Skeletal muscle satellite cell (primary cell): ENCODE measurements around the gene ASL. TPM values are rescaled to one million over a fixed set of nuclear protein-coding genes. Genes with fewer than 3 reads are reported as not detected.
"Not testable (repeated sequence)": the region's sequence is repeated elsewhere in the genome, so short reads cannot be mapped to it uniquely, and the experiment has no call there.

ENCODE experiments used
- H3K27me3 ChIP-seq: 2 replicates; pipeline ENCODE4 v1.7.0; 2013; ENCODE audit warnings: low read length; ENCODE audit not compliant: control insufficient read depth, insufficient read depth
- H3K36me3 ChIP-seq: 2 replicates; pipeline ENCODE4 v1.7.0; 2013; ENCODE audit warnings: mild to moderate bottlenecking, control low read depth, low read length; ENCODE audit not compliant: insufficient read depth
- H3K4me1 ChIP-seq: 2 replicates; pipeline ENCODE4 v1.7.0; 2013; ENCODE audit warnings: low read length; ENCODE audit not compliant: control insufficient read depth, insufficient read depth
- H3K4me2 ChIP-seq: 2 replicates; pipeline ENCODE4 v1.7.0; 2013; ENCODE audit warnings: mild to moderate bottlenecking, low read length
- H3K4me3 ChIP-seq: 2 replicates; pipeline ENCODE4 v1.7.0; 2013; ENCODE audit warnings: low read length
- H3K9ac ChIP-seq: 2 replicates; pipeline ENCODE4 v1.7.0; 2013; ENCODE audit warnings: mild to moderate bottlenecking, low read depth, low read length, moderate library complexity
- H3K9me3 ChIP-seq: replicated peaks from 2 replicates; pipeline ENCODE4 v1.7.0; 2013; ENCODE audit warnings: mild to moderate bottlenecking, control low read depth, low read length
- total RNA-seq: library from RNA; depleted of rRNA; stranded (reverse); fragments of >200 nt; gene quantifications from 2 replicates; pipeline ENCODE4 v1.2.3, GENCODE V29; 2012; rRNA removed

ASL gene
- total RNA-seq: 79.7 and 85.9 TPM in 2 replicates

DNA sequence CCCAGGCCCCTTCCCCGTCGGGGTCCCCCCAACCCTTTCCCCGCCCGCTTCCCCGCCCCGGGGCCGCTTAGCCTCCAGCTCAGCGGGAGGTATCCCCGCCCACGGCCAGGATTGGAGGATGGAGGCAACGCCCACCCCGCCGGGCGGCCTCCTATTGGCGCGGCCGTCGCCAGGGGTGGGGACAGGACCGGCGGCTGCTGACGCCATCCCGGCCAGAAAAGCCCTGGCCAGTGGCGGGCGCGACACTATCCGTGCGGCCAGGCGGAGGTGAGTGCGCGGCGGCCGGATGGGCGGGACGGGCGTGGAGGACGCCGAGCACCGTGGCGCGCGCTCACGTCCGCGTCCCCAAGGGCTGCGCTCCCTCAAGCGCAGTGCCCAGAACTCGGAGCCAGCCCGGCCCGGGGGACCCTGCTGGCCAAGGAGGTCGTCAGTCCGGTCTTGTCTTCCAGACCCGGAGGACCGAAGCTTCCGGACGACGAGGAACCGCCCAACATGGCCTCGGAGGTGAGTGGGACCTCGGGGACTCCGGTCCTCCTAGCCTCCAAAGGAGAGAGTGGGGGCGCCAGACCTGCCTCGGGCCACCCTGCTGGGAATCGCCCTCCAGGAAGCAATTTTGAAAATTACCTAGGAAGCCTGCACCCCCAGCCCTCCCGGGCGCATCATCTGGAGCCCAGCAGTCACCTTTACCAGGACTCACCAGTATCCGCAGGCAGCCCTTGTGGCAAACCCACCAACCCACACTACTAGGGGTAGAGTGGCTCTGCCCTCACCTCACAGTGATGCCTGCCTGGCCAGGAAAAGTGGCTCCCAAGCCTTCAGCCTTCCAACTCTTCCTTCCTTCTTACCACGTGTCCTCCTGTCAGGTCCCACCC is at the start of gene ASL:
TSS of gene ASL (plus strand) at position 230 of the 872 bp plus-strand sequence. CDS start at position 493, 263 bp downstream.
- peaks cover 9% of the 10 kb centered on the region for H3K4me1 ChIP-seq
- H3K36me3 ChIP-seq: no peaks in the 10 kb centered on the region
- peak within 1 kb of the TSS; percentile 98 for H3K4me3 ChIP-seq
- peak within 1 kb of the TSS; percentile 86 for H3K9ac ChIP-seq
- H3K4me2 ChIP-seq: peak within 1 kb of the TSS; percentile 99
- H3K9me3 ChIP-seq: no peaks in the 10 kb centered on the region
- H3K27me3 ChIP-seq: no peaks in the 10 kb centered on the region

DNA sequence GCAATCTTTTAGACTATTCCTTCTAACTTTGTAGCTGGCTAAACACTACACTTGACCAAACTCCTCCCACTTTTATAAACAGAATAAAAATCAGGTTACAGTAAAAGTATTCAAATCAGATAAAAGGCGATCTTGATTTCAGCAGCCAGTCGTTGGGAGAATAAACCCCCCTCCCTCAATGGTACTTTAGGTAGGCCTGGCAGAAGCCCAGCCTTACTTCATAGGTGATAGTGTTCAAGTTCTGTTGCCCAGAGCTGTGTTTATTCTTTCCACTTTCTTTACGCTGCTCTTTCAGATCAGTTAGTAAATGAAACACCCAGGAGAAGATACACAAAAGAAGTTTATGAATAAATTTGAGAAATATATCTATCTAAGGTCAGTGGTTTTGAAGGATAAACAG is 47.3 kb upstream of the ASL start:
- not testable (repeated sequence) for H3K27me3 ChIP-seq

GRCh38 chr7:66033471-66034385 is 41.9 kb upstream of the ASL start:
- no peaks in the 10 kb centered on the region for H3K9me3 ChIP-seq
- H3K36me3 ChIP-seq: no peaks in the 10 kb centered on the region
- no peaks in the 10 kb centered on the region for H3K27me3 ChIP-seq
- no peaks in the 10 kb centered on the region for H3K4me1 ChIP-seq
- H3K9ac ChIP-seq: no peak overlapping the region
- H3K4me2 ChIP-seq: no peak overlapping the region
- no peak overlapping the region for H3K4me3 ChIP-seq

More for the DNA sequence above, 47.3 kb upstream of the ASL start:
- H3K4me1 ChIP-seq, H3K36me3 ChIP-seq, H3K4me3 ChIP-seq, H3K4me2 ChIP-seq, H3K9me3 ChIP-seq, H3K9ac ChIP-seq: not testable (repeated sequence)

DNA sequence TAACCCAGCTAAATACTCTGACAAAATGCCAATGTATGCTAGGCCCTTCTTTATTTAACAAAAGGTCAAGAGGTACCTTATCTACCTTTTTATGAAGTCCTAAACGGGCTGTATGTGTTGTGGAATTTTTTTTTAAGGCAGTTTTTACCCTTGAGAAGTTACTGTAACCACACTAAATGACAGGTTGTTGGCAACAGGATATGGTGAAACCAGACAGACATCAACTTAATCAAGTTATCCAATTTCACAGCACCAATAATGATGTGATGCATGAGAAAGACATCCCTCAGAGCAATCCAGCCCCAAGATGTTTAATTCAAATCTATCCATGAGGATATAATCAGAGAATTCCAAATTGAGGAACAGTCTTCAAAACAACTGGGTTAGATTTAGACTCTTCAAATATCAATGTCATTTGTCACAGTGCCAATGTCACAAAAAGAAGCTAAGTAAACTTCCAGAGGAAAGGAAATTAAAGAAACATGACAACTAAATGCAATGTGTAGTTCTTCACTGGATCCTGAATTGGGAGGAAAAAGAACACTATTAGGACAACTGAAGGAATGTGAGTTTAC is 41.1 kb upstream of the ASL start:
- H3K36me3 ChIP-seq, H3K9me3 ChIP-seq, H3K4me3 ChIP-seq, H3K4me2 ChIP-seq, H3K4me1 ChIP-seq, H3K27me3 ChIP-seq, H3K9ac ChIP-seq: not testable (repeated sequence)

DNA sequence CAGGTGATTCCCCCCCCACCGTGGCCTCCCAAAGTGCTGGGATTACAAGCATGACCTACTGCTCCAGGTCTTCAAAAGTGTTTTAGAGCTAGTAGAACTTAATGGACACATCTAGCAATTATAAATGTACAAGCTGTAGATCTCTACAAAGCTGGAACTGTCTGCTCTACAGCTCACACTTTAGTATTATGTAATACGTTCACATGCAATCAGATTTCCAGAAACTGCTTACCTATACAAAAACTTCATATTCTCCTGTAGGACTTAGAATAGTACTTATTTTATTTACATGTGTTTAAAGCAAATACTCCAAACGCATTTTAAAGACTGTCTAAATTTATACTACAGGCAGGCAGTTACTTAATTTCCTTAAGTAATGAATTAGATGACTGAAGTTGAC is 39.2 kb upstream of the ASL start:
- H3K36me3 ChIP-seq: no peaks in the 10 kb centered on the region
- H3K4me1 ChIP-seq: no peaks in the 10 kb centered on the region
- no peak overlapping the region for H3K4me2 ChIP-seq
- H3K27me3 ChIP-seq: no peaks in the 10 kb centered on the region
- no peak overlapping the region for H3K4me3 ChIP-seq
- H3K9me3 ChIP-seq: no peaks in the 10 kb centered on the region
- no peak overlapping the region for H3K9ac ChIP-seq

GRCh38 chr7:66036788-66037187 is 38.8 kb upstream of the ASL start:
- Histone ChIP-seq H3K4me1 (no peaks in the 10 kb centered on the region), H3K36me3 (no peaks in the 10 kb centered on the region), H3K27me3 (no peaks in the 10 kb centered on the region), H3K9me3 (no peaks in the 10 kb centered on the region), H3K4me2 (no peak overlapping the region), H3K4me3 (no peak overlapping the region), H3K9ac (no peak overlapping the region)

- H3K4me3 ChIP-seq: no peak overlapping the region
- H3K9me3 ChIP-seq: no peaks in the 10 kb centered on the region
- H3K4me1 ChIP-seq: peaks cover 9% of the 10 kb centered on the region
- H3K36me3 ChIP-seq: no peaks in the 10 kb centered on the region
- no peaks in the 10 kb centered on the region for H3K27me3 ChIP-seq
- no peak overlapping the region for H3K9ac ChIP-seq
- H3K4me2 ChIP-seq: no peak overlapping the region
These were observed 36.4 kb upstream of the ASL start for GRCh38 chr7:66039094-66039670.

DNA sequence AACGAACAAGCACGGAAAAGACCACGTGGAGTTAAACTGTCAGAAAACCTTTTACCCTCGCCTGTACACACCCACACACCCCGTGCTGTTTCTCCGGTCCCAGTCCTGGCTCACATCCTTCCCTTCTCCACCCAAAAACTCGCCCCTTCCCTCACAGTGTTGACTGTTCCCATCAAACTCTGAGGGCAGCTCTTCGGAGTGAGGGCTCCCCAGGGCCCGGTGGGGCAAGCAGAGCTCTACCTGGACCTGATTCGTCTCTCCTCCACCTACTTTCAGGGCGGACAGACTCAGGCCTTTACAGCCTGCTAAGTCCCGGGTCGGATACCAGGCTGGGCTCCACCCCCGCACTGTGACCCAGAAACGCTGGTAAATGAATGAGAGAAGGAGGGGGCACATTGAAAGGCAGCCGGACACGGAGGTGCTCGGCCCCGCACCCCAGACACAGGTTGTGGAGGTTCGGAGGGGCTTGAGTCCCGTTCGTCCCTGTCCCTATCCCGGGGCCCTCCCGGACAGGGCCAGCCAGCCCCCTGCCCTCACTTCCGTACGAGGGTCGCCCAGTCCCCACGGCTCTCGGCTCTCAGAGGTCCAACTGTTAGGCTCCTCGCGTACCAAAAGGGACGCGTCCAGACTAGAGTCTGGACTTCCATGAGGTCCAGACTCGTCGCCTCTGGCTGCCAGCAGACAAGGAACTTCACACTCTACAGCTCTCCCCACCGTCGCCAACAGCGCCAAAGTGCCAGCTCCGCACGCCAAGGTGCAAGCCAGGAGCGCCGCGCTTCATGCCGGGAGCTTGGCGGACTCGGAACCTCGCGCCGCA is 31.7 kb upstream of the ASL start:
- H3K9ac ChIP-seq: peak overlapping the region; percentile 39

DNA sequence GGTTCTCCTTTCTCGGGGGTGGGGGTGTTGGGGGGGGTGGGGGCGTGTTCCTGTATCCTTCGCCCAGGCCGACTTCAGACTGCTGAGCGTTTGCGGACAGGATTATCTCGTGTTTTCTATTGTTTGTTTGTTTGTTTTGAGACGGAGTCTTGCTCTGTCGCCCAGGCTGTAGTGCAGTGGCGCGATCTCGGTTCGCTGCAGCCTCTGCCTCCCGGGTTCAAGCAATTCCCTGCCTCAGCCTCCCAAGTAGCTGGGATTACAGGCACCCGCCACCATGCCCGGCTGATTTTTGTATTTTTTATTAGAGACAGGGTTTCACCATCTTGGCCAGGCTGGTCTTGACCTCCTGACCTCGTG is 31.1 kb upstream of the ASL start:
- H3K9me3 ChIP-seq, H3K27me3 ChIP-seq, H3K36me3 ChIP-seq: not testable (repeated sequence)
- H3K9ac ChIP-seq: peak overlapping the region; percentile 39
- peak overlapping the region; percentile 91 for H3K4me2 ChIP-seq
- H3K4me3 ChIP-seq: peak overlapping the region; percentile 65
- H3K4me1 ChIP-seq: peaks cover 25% of the 10 kb centered on the region

More for the DNA sequence above, 31.7 kb upstream of the ASL start:
- no peaks in the 10 kb centered on the region for H3K27me3 ChIP-seq
- no peaks in the 10 kb centered on the region for H3K9me3 ChIP-seq
- H3K4me1 ChIP-seq: peaks cover 25% of the 10 kb centered on the region
- no peaks in the 10 kb centered on the region for H3K36me3 ChIP-seq
- H3K4me2 ChIP-seq: peak overlapping the region; percentile 91
- H3K4me3 ChIP-seq: peak overlapping the region; percentile 65

DNA sequence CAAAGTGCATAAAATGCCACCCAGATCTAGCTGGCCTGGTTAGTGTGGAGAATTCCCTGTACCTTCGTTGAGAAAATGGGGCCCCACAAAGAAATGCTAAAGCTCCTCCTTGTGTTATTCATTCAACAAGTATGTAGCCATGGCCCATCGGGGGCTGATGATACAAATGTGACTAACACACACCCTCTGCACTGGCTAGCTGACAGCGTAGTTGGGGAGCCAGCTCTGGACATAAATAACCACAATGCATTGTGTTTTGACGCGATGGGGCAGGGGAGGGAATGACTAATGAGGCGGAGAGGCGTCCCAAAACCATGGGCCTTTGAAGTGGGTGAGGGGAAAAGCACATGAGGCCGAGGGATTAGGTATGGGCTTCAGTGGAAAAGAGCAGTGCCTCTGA is 28.2 kb upstream of the ASL start:
- peaks cover 40% of the 10 kb centered on the region for H3K4me1 ChIP-seq
- H3K9ac ChIP-seq: no peak overlapping the region
- H3K4me2 ChIP-seq: no peak overlapping the region
- no peaks in the 10 kb centered on the region for H3K27me3 ChIP-seq
- H3K9me3 ChIP-seq: no peaks in the 10 kb centered on the region
- no peaks in the 10 kb centered on the region for H3K36me3 ChIP-seq
- no peak overlapping the region for H3K4me3 ChIP-seq
